Endothelial cell of umbilical vein (primary cell): ENCODE measurements around the gene DGCR8. TPM values are rescaled to one million over a fixed set of nuclear protein-coding genes. Genes with fewer than 3 reads are reported as not detected.

ENCODE experiments used
- BruUV-seq: library from RNA; stranded (reverse); fragments of 400-500 nt; replicated peaks from 2 replicates; lab custom pipeline; 2021; lab: Mats Ljungman, UMichigan
- CTCF ChIA-PET: fragments of 300-600, 350-600 bp; sonication (Branson Sonifier 250); formaldehyde crosslinking; loops from one replicate; lab custom pipeline; 2021; ENCODE audit warnings: antibody characterized with exemption, inconsistent platforms; lab: Charles Lee
- POLR2A ChIA-PET: fragments of 300-600, 350-600 bp; sonication (Branson Sonifier 250); formaldehyde crosslinking; loops from one replicate; lab custom pipeline; 2021; ENCODE audit warnings: antibody characterized with exemption, inconsistent platforms; lab: Charles Lee
- DNase-seq: peaks from one replicate; pipeline ENCODE4 v3.0.0-alpha.2; 2011; ENCODE audit warnings: low read depth, low spot score
- FAIRE-seq: peaks from 2 replicates; lab custom pipeline; 2011; peaks lifted over from hg19 to GRCh38; lab: Jason Lieb, UNC
- H2AFZ ChIP-seq: 2 replicates; pipeline ENCODE4 v1.6.0; 2012; ENCODE audit warnings: low read depth, low read length, control low read depth, inconsistent platforms
- H3K27ac ChIP-seq: 2 replicates; pipeline ENCODE4 v1.5.1; 2011; ENCODE audit warnings: low read depth, mild to moderate bottlenecking, control low read depth, low read length, moderate library complexity; ENCODE audit not compliant: insufficient read depth
- H3K27me3 ChIP-seq, 2 experiments: 2 replicates each; pipeline versions ENCODE4 v1.6.0 to v1.6.1; 2011; ENCODE audit warnings: low read length in 2 of 2, mixed read lengths in 1 of 2; ENCODE audit not compliant: control insufficient read depth in 2 of 2, insufficient read depth in 2 of 2
- H3K36me3 ChIP-seq, 2 experiments: 2 replicates in 1 of 2; 3 replicates in 1 of 2; pipeline ENCODE4 v1.5.1; 2011; ENCODE audit warnings: low read length in 2 of 2, mild to moderate bottlenecking in 1 of 2, moderate library complexity in 1 of 2; ENCODE audit not compliant: control insufficient read depth in 2 of 2, insufficient read depth in 2 of 2; ENCODE audit errors: extremely low read depth in 1 of 2
- H3K4me1 ChIP-seq: 3 replicates; pipeline ENCODE4 v1.5.1; 2011; ENCODE audit warnings: mild to moderate bottlenecking, low read length; ENCODE audit not compliant: control insufficient read depth, insufficient read depth; ENCODE audit errors: extremely low read depth
- H3K4me2 ChIP-seq: 2 replicates; pipeline ENCODE4 v1.6.1; 2011; ENCODE audit warnings: low read length, control low read depth, mixed read lengths; ENCODE audit not compliant: insufficient read depth
- H3K4me3 ChIP-seq, 3 experiments: fragments of 200-600 bp in 1 of 3; sonication (generic), shearing (Covaris generic) in 1 of 3; replicated peaks in 1 of 3; 2 replicates each; pipeline ENCODE4 v1.5.1; 2011 to 2016; ENCODE audit warnings: control low read depth in 3 of 3, low read length in 3 of 3, mild to moderate bottlenecking in 2 of 3, inconsistent platforms in 1 of 3, low read depth in 1 of 3, moderate library complexity in 1 of 3; ENCODE audit not compliant: insufficient read depth in 1 of 3
- H3K79me2 ChIP-seq: 2 replicates; pipeline ENCODE4 v1.6.0; 2012; ENCODE audit warnings: low read length, inconsistent platforms; ENCODE audit not compliant: control insufficient read depth, insufficient read depth
- H3K9ac ChIP-seq: replicated peaks from 2 replicates; pipeline ENCODE3; 2011; ENCODE audit warnings: low read length, control low read depth; ENCODE audit not compliant: insufficient read depth; ENCODE audit errors: extremely low read depth
- H3K9me1 ChIP-seq: replicated peaks from 3 replicates; pipeline ENCODE4 v1.6.0; 2011; ENCODE audit warnings: mild to moderate bottlenecking, low read length; ENCODE audit not compliant: control insufficient read depth, insufficient read depth; ENCODE audit errors: extremely low read depth
- H3K9me3 ChIP-seq: replicated peaks from 2 replicates; pipeline ENCODE4 v1.5.1; 2012; ENCODE audit warnings: low read length, inconsistent platforms; ENCODE audit not compliant: control insufficient read depth, insufficient read depth
- H4K20me1 ChIP-seq: replicated peaks from 2 replicates; pipeline ENCODE3; 2011; ENCODE audit warnings: mild to moderate bottlenecking, low read length; ENCODE audit not compliant: control insufficient read depth, insufficient read depth; ENCODE audit errors: extremely low read depth
- CTCF ChIP-seq, 2 donors: IDR thresholded peaks; 1 replicate in 1 of 2; 2 replicates in 1 of 2; pipeline ENCODE4 v1.5.1; 2011; ENCODE audit warnings: low read length in 2 of 2, mild to moderate bottlenecking in 2 of 2, moderate library complexity in 2 of 2, control low read depth in 1 of 2, inconsistent platforms in 1 of 2, low read depth in 1 of 2; ENCODE audit not compliant: insufficient read depth in 1 of 2; ENCODE audit errors: extremely low read depth in 1 of 2
- EZH2 ChIP-seq: IDR thresholded peaks from 2 replicates; pipeline ENCODE4 v1.6.1; 2012; ENCODE audit warnings: borderline replicate concordance, low read depth, mild to moderate bottlenecking, moderate library complexity, low read length, inconsistent platforms; ENCODE audit not compliant: severe bottlenecking
- FOS ChIP-seq: IDR thresholded peaks from 2 replicates; pipeline ENCODE4 v1.6.1; 2011; ENCODE audit warnings: mild to moderate bottlenecking, low read length, moderate library complexity, borderline replicate concordance; ENCODE audit not compliant: insufficient read depth
- JUN ChIP-seq: IDR thresholded peaks from 2 replicates; pipeline ENCODE4 v1.6.1; 2011; ENCODE audit warnings: borderline replicate concordance, low read depth; ENCODE audit not compliant: insufficient read length, insufficient read depth
- MAX ChIP-seq: IDR thresholded peaks from 2 replicates; pipeline ENCODE4 v1.6.1; 2011; ENCODE audit not compliant: insufficient read depth, insufficient read length
- POLR2AphosphoS5 ChIP-seq: IDR thresholded peaks from 2 replicates; pipeline ENCODE4 v1.6.1; 2012; ENCODE audit warnings: low read depth, mild to moderate bottlenecking, control low read depth, low read length, moderate library complexity; ENCODE audit not compliant: insufficient read depth
- dilution Hi-C: fragments of 300-500 bp; cut with MboI; formaldehyde crosslinking; loops from one replicate; pipeline ENCODE4 v1.15.0; 2019; ENCODE audit warnings: low sequenced_read_pairs; ENCODE audit not compliant: extremely low pct_ligation_motif_present
- intact Hi-C: fragments of 100-400 bp; cut with micrococcal nuclease; formaldehyde crosslinking; loops from one replicate; pipeline ENCODE4 v1.10.0; 2022
- polyA plus RNA-seq, 4 experiments: library from polyadenylated mRNA; depleted of rRNA in 3 of 4; stranded (reverse) in 3 of 4; unstranded in 1 of 4; fragments of >200 nt; gene quantifications; 2 replicates each; pipeline versions ENCODE4 v1.2.1 to v1.2.3, GENCODE V29; 2011 to 2012; ENCODE audit warnings: missing spikeins in 1 of 4
- total RNA-seq: library from RNA; stranded (reverse); gene quantifications from 2 replicates; pipeline ENCODE4 v1.2.3, GENCODE V29; 2021

Gene DGCR8
- total and polyA plus RNA-seq, 2 donors (not counting 3 experiments of a cell fraction or from before 2014, with no cell fraction given), result 32.7 to 64.2 TPM

DNA sequence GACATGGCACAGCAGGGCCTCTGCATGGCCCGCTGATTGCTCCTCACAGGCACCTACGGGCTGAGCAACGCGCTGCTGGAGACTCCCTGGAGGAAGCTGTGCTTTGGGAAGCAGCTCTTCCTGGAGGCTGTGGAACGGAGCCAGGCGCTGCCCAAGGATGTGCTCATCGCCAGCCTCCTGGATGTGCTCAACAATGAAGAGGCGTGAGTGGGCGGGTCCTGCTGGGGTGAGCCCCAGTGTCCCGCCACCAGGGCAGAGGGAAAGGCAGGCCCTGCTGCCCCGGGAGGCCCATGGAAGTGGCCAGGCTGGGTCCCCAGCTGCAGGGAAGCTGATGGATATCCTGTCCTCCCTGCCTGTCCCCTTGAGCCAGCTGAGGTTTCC, 18.6 kb upstream of the DGCR8 start:
- H3K4me1 ChIP-seq, result peaks cover 12% of the 10 kb centered on the region
- H4K20me1 ChIP-seq, result no peaks in the 10 kb centered on the region
- DNase-seq, result peak; percentile 6
- H3K27me3 ChIP-seq, result no peaks in the 10 kb centered on the region
- peak overlapping the region; percentile 2 for H3K27ac ChIP-seq
- dilution Hi-C loops (no loop called here), intact Hi-C loops (no loop called here)
- TF ChIP-seq CTCF (IDR thresholded peaks at IDR 0.05; ENCODE audit: extremely low read depth in 1 of 2, insufficient read depth in 1 of 2, low read depth in 1 of 2, low read length in 2 of 2) (no peak), MAX (no peak), EZH2 (no peak), JUN (no peak), POLR2AphosphoS5 (no peak), FOS (no peak)
- H3K4me3 ChIP-seq, result no peak overlapping the region
- no TSS peak for BruUV-seq
- no peaks in the 10 kb centered on the region for H3K79me2 ChIP-seq
- ChIA-PET POLR2A (no interaction called here), CTCF (interaction anchor here (1.0 to 1.2 kb wide), 3 partner anchors 17 to 108 kb away, joined by 3 to 4 read pairs (median 4); no protein-coding TSS in a partner anchor)
- H3K9me3 ChIP-seq, result no peaks in the 10 kb centered on the region
- no peak for FAIRE-seq
- no peak overlapping the region for H2AFZ ChIP-seq
- peaks cover 2 to 19% of the 10 kb centered on the region in 2 experiments for H3K36me3 ChIP-seq
- no peak overlapping the region for H3K9ac ChIP-seq
- H3K9me1 ChIP-seq, result no peaks in the 10 kb centered on the region
- no peak overlapping the region for H3K4me2 ChIP-seq
